IPS-15b (cell line): ENCODE results near the gene ASIC3.
A peak's percentile ranks its signal among the peaks of the same experiment; 100 is the strongest.
"Not testable (repeated sequence)": the region's sequence is repeated elsewhere in the genome, so short reads cannot be mapped to it uniquely, and the experiment has no call there.

Source experiments
- H3K27me3 ChIP-seq: one replicate; pipeline ENCODE4 v1.6.1; 2013; ENCODE audit warnings: low read length; ENCODE audit not compliant: control insufficient read depth, insufficient read depth
- H3K36me3 ChIP-seq: one replicate; pipeline ENCODE4 v1.6.1; 2013; ENCODE audit warnings: low read length; ENCODE audit not compliant: control insufficient read depth, insufficient read depth
- H3K4me1 ChIP-seq: one replicate; pipeline ENCODE4 v1.6.1; 2013; ENCODE audit warnings: mild to moderate bottlenecking, low read length; ENCODE audit not compliant: control insufficient read depth, insufficient read depth
- H3K4me3 ChIP-seq: one replicate; pipeline ENCODE4 v1.5.1; 2013; ENCODE audit warnings: low read depth, low read length
- H3K9ac ChIP-seq: one replicate; pipeline ENCODE4 v1.6.1; 2013; ENCODE audit warnings: low read depth, mild to moderate bottlenecking, low read length
- H3K9me3 ChIP-seq: one replicate; pipeline ENCODE4 v1.6.1; 2013; ENCODE audit warnings: mild to moderate bottlenecking, low read length; ENCODE audit not compliant: control insufficient read depth, insufficient read depth

ASIC3 gene

DNA sequence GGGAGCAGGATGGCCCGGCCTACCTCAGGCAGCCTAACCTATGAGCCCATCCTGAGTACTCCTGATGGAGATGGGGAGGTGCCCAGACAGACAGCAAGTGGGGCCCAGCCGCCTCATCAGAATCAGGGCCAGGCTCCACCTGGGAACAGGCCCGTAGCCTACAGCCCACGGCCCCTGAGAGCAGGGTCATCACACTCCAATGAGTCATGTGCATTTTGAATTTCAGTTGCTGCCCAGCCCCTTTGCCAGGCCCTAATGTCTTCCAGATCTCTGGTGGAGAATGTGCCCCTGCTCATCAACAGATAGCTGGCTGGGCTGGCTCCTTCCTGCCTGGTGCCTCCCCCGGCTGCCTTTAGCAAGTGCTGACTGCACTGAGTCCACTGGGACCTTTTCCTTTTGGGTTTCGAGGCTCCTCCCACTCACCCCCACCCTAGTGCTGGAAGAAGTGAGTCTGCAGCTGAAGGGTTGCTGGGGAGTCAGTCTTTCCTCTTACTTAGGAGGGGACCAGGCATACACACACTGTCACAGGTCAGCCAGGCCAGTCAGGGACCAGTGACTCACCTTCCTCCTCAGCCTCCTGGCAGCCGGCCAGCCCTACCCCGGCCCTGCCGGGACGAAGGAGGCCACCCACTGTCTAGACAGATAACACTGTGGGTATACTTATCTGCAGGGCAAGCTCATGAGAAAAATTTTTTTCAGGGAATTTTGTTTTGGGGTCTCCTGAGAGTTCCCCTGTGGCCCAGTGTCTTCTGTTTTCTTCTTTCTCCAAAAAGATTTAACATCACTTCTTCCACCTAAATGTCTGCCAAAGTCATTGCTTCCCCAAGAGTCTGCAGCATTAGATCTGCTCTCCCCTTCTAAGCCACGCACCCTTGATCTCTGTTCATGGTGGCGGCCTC, 9.1 kb upstream of the ASIC3 start:
- no peak overlapping the region for H3K4me3 ChIP-seq
- no peaks in the 10 kb centered on the region for H3K27me3 ChIP-seq
- H3K4me1 ChIP-seq = no peaks in the 10 kb centered on the region
- no peaks in the 10 kb centered on the region for H3K9me3 ChIP-seq
- H3K9ac ChIP-seq = no peak overlapping the region
- H3K36me3 ChIP-seq = peaks cover 23% of the 10 kb centered on the region

DNA sequence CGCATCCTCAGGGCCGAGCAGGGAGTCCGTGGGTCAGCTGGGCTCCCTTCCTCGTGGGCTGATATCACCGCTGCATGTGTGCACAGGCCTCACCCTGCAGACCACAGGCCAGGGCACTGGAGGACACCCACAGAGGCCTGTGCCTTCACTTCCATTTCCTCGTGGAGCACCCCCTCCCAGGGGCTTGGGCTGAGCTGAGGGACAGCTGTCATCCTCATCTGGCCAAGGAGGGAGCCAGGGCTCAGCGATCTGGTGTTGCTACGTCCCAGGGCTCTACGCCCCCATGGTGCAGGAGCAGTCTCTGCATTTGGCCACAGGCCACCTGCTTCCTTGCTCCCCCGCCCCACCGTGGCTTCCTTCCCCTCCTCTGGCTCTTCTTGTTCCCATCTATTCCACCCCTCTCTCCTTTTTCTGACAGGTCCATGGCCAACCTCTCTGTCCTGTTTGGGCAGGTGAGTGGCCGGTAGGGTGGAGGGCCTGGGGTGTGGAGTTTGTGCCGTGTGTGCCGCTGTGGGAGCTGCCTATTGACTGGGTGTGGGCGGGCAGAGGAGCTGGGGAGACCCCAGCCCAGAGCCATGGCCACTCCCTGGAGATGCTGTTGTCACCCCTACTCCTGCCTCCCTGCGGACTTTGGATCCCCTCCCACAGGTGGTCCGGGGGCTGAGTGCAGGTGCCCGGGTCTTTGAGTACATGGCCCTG, 8.3 kb upstream of the ASIC3 start:
- H3K9me3 ChIP-seq = no peaks in the 10 kb centered on the region
- no peak overlapping the region for H3K9ac ChIP-seq
- no peak overlapping the region for H3K4me3 ChIP-seq
- H3K36me3 ChIP-seq = peaks cover 16% of the 10 kb centered on the region
- no peaks in the 10 kb centered on the region for H3K4me1 ChIP-seq
- H3K27me3 ChIP-seq = no peaks in the 10 kb centered on the region

DNA sequence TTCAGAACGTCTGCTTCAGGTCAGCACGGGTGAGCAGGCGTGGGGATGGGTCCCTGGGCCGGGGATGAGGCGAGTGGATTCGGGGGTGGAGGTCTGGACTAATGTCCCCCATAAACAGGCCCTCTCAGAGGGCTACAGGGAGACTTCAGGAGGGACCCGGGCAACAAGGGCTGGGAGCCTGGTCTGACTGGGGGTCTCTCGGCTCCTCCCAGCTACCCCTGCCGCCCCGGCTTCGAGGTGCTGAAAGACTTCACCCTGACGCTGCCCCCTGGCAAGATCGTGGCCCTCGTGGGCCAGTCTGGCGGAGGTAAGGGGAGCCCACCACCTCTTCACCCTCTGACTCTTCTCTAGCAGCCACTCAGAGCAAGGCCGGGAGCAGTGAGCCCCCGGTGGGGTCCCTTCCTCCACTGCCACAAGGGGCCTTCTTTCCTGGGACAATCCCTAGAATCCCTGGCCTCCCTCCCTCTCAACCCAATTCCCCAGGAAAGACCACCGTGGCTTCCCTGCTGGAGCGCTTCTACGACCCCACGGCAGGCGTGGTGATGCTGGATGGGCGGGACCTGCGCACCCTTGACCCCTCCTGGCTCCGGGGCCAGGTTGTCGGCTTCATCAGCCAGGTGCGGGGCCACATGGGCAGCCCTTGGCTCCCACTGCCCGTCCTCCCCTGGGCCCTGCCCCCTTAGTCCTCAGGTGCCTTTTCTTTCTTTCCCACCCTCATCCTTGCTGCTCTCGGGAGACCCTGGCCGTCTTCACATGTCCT, 7.5 kb upstream of the ASIC3 start:
- H3K4me3 ChIP-seq = no peak overlapping the region
- peaks cover 8% of the 10 kb centered on the region for H3K36me3 ChIP-seq
- H3K9ac ChIP-seq = no peak overlapping the region
- no peaks in the 10 kb centered on the region for H3K9me3 ChIP-seq
- no peaks in the 10 kb centered on the region for H3K4me1 ChIP-seq
- no peaks in the 10 kb centered on the region for H3K27me3 ChIP-seq

DNA sequence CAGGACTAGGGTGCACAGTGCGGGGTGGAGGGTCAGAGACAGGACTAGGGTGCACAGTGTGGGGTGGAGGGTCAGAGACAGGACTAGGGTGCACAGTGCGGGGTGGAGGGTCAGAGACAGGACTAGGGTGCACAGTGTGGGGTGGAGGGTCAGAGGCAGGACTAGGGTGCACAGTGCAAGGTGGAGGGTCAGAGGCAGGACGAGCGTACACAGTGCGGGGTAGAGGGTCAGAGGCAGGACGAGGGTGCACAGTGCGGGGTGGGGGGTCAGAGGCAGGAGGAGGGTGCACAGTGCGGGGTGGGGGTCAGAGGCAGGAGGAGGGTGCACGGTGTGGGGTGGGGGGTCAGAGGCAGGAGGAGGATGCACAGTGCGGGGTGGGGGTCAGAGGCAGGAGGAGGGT, 4.9 kb upstream of the ASIC3 start:
- not testable (repeated sequence) for H3K36me3 ChIP-seq, H3K9ac ChIP-seq, H3K4me1 ChIP-seq, H3K9me3 ChIP-seq, H3K27me3 ChIP-seq, H3K4me3 ChIP-seq

GRCh38 chr7:151043959-151044358, 4.4 kb upstream of the ASIC3 start:
- no peak overlapping the region for H3K9ac ChIP-seq
- H3K9me3 ChIP-seq = no peaks in the 10 kb centered on the region
- no peaks in the 10 kb centered on the region for H3K27me3 ChIP-seq
- no peaks in the 10 kb centered on the region for H3K36me3 ChIP-seq
- no peaks in the 10 kb centered on the region for H3K4me1 ChIP-seq
- no peak overlapping the region for H3K4me3 ChIP-seq

DNA sequence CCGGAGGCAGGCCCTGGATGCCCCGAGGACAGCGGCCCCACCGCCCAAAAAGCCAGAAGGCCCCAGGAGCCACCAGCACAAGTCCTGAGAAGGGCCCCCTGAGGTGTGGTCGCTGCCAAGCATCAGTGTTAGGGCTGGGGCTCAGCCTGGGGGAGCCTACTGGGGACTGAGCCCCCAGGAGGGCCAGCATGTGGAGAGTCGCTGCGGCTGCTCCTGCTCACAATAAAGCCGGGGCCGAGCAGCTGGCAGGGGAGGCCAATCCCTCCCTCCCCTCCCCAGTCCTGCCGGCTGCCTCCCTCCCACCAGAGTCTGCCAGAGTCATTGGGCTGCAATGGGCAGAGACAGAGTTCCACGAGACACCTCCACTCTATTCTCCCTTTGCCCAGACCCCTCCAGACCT, 3.1 kb upstream of the ASIC3 start:
- Histone ChIP-seq H3K36me3 (no peaks in the 10 kb centered on the region), H3K4me3 (no peak overlapping the region), H3K9ac (no peak overlapping the region), H3K4me1 (no peaks in the 10 kb centered on the region), H3K9me3 (no peaks in the 10 kb centered on the region), H3K27me3 (peaks cover 6% of the 10 kb centered on the region)

DNA sequence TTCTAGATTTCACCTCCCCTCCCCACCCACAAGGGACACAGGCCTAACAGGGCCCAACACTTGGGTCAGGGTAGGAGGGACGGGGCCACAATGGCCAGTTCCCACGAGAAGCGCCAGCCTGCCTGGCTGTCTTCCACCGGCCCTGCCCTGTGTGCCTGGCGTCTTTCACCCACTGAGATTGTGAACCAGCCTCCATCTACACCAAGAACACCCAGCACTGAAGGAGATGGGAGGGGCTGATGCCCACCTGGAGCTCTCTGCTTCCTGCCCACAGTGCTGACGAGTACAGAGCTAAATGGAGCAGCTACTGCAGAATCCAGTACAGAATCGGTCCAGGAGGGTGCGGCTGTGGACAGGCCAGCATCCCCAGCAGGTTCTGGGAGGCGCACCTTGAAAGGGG, 2.4 kb upstream of the ASIC3 start:
- H3K27me3 ChIP-seq = peaks cover 12% of the 10 kb centered on the region
- no peak overlapping the region for H3K4me3 ChIP-seq
- no peaks in the 10 kb centered on the region for H3K36me3 ChIP-seq
- H3K9me3 ChIP-seq = no peaks in the 10 kb centered on the region
- H3K9ac ChIP-seq = no peak overlapping the region
- H3K4me1 ChIP-seq = no peaks in the 10 kb centered on the region

- no peaks in the 10 kb centered on the region for H3K36me3 ChIP-seq
- no peak overlapping the region for H3K4me3 ChIP-seq
- H3K27me3 ChIP-seq = peaks cover 17% of the 10 kb centered on the region
- no peaks in the 10 kb centered on the region for H3K9me3 ChIP-seq
- no peak overlapping the region for H3K9ac ChIP-seq
- H3K4me1 ChIP-seq = no peaks in the 10 kb centered on the region
These were observed 1.4 kb upstream of the ASIC3 start for GRCh38 chr7:151046603-151047573.

GRCh38 chr7:151048911-151049463, 656 bp downstream of the ASIC3 start:
- H3K36me3 ChIP-seq = no peaks in the 10 kb centered on the region
- H3K4me3 ChIP-seq = no peak overlapping the region
- no peaks in the 10 kb centered on the region for H3K4me1 ChIP-seq
- H3K9me3 ChIP-seq = no peaks in the 10 kb centered on the region
- peaks cover 25% of the 10 kb centered on the region for H3K27me3 ChIP-seq
- H3K9ac ChIP-seq = peak overlapping the region; percentile 24

DNA sequence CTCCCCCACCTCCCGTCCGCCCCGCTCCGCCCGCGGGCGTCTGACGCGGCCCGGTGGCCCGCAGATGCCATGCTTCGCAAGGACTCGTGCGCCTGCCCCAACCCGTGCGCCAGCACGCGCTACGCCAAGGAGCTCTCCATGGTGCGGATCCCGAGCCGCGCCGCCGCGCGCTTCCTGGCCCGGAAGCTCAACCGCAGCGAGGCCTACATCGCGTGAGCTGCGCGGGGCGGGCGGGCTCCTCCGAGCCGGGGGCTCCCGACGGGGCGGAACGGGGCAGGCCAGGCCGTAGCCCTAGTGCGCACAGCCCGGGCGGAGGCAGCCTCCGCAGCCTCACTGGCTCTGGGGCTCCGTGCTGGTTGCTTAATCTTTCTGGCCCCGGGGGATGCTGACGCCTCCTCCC, 2.8 kb downstream of the ASIC3 start:
- Histone ChIP-seq H3K9ac (no peak overlapping the region), H3K4me1 (no peaks in the 10 kb centered on the region), H3K36me3 (no peaks in the 10 kb centered on the region), H3K9me3 (no peaks in the 10 kb centered on the region), H3K27me3 (peaks cover 30% of the 10 kb centered on the region), H3K4me3 (peak overlapping the region; percentile 22)

GRCh38 chr7:151053096-151053495, 4.8 kb downstream of the ASIC3 start:
- Histone ChIP-seq H3K36me3 (no peaks in the 10 kb centered on the region), H3K9ac (no peak overlapping the region), H3K4me3 (no peak overlapping the region), H3K27me3 (peaks cover 38% of the 10 kb centered on the region), H3K9me3 (no peaks in the 10 kb centered on the region), H3K4me1 (no peaks in the 10 kb centered on the region)
